T-helper 9 cell (primary cell): ENCODE data around the gene NOS2.
A peak's percentile ranks its signal among the peaks of the same experiment; 100 is the strongest.
"Not testable (repeated sequence)": the region's sequence is repeated elsewhere in the genome, so short reads cannot be mapped to it uniquely, and the experiment has no call there.

Experiments
- DNase-seq: peaks from one replicate; pipeline ENCODE4 v3.0.0-alpha.2; 2020
- total RNA-seq, 2 donors: gene quantifications; one replicate each; lab custom pipeline; 2026; lab: John Stamatoyannopoulos, UW

NOS2 gene
- 0 to 0.14 reads per million in 2 donors for total RNA-seq

DNA sequence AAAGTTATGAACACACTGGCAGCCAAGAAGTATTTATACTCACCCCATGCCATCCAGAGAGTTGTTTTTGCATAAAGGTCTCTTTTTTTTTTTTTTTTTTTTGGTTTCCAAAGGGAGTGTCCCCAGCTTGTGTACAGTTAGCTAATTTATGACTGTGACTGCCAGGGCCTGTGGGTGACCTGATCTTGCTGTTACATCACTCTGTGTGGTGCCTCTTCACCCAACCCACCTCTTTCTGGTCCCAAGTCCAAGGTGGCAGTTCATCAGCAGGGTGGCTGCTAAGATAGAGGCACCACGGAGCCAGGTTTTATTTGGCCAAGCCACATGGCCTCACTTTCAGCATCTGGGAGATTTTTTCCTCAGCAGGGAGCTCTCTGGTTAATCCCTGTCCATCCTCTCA lies at the start of gene NOS2:
TSS of gene NOS2 (minus strand) at position 8 of the 400 bp plus-strand sequence. CDS start 1,720 bp downstream, outside the sequence.
- no peak for DNase-seq

GRCh38 chr17:27849474-27850185 lies 49.3 kb upstream of the NOS2 start:
- no peak for DNase-seq

- no peak for DNase-seq
Measured at GRCh38 chr17:27848931-27849330, 48.6 kb upstream of the NOS2 start.

GRCh38 chr17:27846808-27847307 lies 46.5 kb upstream of the NOS2 start:
- DNase-seq, result not testable (repeated sequence)

GRCh38 chr17:27846042-27846655 lies 45.8 kb upstream of the NOS2 start:
- DNase-seq, result peak; percentile 4

DNA sequence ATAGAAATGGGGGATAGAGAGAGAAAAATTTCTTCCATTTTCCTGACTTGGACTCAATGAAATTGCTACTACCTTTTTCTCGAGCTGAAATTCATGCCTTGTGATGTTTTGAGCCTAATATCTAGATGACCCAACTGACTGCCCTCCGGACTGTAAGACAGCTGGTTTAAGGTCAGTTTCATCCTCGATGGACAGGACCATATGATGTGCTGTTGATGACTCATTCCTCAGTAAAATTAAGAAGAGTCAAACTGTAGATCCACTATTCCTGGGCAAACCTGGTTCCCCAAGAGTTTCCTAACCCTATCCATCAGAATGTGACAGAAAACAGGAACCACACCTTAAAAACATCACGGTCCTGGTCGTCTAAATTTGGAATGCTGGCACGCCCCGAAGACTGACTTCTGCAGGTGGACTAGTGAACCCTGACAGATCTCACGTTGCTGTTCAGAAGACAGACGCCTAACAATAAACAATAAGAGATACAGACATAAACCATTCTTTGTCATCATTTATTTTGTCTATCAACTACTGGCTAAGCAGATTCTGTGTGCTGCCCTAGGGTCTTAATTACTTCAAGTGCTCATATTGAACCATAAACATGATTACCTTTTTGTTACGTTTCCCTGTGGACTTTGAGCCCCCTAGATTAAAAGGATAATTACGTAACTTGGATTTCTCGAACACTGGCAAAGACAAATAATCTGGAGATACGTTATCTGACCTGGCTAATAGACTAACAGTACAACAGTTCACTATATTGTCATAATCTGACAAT lies 45.1 kb upstream of the NOS2 start:
- no peak for DNase-seq

- no peak for DNase-seq
Measured at GRCh38 chr17:27840688-27841087, 40.4 kb upstream of the NOS2 start.

- not testable (repeated sequence) for DNase-seq
Measured at GRCh38 chr17:27840406-27840678, 40.0 kb upstream of the NOS2 start.

- not testable (repeated sequence) for DNase-seq
Measured at GRCh38 chr17:27839571-27840405, 39.5 kb upstream of the NOS2 start.

DNA sequence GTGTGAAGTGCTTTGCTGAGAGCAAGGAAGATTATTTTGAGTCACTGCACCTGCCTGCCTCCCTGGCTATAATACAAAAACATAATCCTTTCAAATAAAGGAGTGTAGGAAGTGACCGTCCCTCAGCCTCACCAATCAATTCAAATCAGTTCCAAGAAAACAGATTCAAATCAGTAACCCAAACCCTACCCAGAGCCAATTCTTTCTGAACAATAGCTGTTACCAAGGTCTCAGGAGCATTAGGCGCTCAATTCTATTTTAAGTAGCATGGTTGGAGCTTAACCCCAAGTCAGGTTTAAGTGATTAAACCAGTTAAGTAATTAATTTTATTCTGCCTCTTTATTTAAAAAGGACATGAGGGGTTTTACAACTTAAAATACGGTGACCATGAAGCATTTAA lies 38.3 kb upstream of the NOS2 start:
- DNase-seq, result not testable (repeated sequence)

GRCh38 chr17:27837769-27838168 lies 37.4 kb upstream of the NOS2 start:
- not testable (repeated sequence) for DNase-seq

DNA sequence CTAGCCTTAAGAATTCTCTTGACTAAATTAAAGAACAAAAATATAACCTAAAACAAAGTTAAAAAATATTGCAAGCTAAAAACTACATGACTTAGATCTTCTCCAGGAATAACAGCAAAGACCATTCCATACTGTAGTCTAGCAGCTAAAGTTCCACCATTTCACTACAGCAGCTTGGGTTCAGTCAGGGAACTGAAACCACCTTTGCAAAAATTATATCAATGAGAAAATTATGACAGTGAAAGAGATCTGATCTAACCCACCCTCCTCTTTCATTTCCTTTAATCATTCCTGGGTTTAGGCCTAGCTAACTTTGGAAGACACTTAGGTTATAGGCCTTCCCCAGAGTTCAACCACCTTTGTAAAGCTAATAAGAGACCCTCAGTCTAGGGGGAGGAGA lies 36.3 kb upstream of the NOS2 start:
- DNase-seq, result no peak

GRCh38 chr17:27834571-27834970 lies 34.2 kb upstream of the NOS2 start:
- DNase-seq, result no peak

- DNase-seq, result no peak
Measured at GRCh38 chr17:27832831-27833230, 32.5 kb upstream of the NOS2 start.

- not testable (repeated sequence) for DNase-seq
Measured at GRCh38 chr17:27829888-27830287, 29.6 kb upstream of the NOS2 start.

DNA sequence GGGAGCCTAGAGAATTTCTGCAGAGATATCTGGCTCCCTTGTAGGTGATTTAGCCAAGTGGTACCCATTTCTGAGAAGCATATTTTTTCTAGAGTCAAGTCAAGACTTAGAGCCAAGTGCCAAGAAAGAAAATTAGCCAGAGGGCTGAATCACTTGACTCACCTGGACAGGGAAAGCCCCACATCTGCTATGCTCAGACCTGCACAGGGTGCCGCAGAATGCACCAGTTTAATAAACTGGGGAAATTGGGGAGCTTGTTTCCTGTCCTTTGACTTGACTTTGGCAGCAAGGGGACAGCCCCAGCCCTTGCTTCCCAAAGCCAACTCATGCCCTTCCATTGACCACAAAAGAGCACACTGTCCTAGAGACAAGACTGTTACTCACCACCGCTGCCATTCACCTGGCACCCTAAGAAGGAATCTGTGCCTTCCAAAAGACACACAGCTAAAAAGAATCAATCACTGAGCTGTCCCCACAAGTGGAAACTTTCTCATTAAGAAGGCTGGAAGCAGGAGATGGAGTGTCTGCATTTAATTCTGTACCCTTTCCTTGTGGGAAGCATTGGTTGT lies 28.9 kb upstream of the NOS2 start:
- not testable (repeated sequence) for DNase-seq

- DNase-seq, result no peak
Measured at GRCh38 chr17:27825459-27825858, 25.1 kb upstream of the NOS2 start.

- DNase-seq, result no peak
Measured at GRCh38 chr17:27824745-27825144, 24.4 kb upstream of the NOS2 start.

- no peak for DNase-seq
Measured at GRCh38 chr17:27824176-27824715, 23.9 kb upstream of the NOS2 start.

DNA sequence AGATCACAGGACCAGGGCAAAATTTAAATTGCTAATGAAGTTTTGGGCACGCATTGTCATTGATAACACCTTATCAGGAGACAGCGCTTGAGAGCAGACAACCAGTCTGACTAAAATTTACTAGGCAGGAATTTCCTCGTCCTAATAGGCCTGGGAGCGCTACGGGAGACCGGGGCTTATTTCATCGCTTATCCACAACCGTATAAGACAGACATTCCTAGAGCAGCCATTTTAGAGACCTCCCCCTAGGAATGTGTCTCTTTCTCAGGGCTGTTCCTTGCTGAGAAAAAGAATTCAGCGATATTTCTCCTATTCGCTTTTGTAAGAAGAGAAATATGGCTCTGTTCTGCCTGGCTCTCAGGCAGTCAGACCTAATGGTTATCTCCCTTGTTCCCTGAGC lies 21.8 kb upstream of the NOS2 start:
- DNase-seq, result not testable (repeated sequence)

DNA sequence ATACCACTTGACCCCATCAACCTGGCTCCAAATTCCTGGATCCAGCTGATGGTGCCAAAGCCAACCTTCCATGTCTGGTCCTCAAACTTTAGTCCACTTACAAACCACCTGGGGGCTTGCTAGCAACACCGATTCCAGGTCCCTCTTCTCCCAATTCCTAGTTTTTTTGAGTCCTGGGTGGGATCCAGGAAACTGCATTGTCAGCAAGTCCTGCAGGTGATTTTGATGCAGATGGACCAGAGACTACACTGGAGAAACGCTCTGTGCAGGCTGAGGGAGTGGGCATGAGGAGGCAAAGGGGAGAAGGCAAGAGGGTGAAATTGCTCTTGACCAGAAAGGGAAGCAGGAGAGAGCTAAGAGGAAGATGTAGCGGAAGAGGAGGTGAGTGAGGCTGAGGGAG lies 21.0 kb upstream of the NOS2 start:
- DNase-seq, result no peak

DNA sequence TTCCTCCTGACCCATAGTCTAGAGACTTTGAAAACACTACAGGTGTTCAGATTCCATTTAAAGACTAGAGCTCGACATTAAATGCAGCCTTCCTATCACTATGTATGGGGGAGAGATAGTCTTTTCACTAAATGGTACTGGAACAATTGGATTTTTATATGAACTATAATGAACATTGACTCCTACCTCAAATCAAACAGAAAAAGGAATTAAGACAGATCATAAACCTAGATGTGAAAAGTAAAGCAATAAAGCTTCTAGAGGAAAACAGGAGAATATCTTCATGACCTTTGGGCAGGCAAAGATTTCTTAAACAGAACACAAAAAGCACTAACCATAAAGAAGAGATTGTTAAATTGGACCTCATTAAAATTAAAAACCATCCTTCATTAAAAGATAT lies 18.8 kb upstream of the NOS2 start:
- DNase-seq, result no peak
